ENCODE measurements around the gene TGFA.

Gene TGFA

GRCh38 chr2:70412294-70413070 lies 141.1 kb downstream of the TGFA start:
- DNase-seq = no peak

GRCh38 chr2:70411483-70412125 lies 142.0 kb downstream of the TGFA start:
- DNase-seq = no peak

GRCh38 chr2:70403267-70404053 lies 150.2 kb downstream of the TGFA start:
- DNase-seq = no peak

GRCh38 chr2:70400539-70400938 lies 153.1 kb downstream of the TGFA start:
- no peak for DNase-seq

- no peak for DNase-seq
Measured at GRCh38 chr2:70399046-70399445, 154.6 kb downstream of the TGFA start.
